ENCODE results near the gene TOLLIP. TPM values are rescaled to one million over a fixed set of nuclear protein-coding genes. Genes with fewer than 3 reads are reported as not detected.

TOLLIP gene
- total and polyA plus RNA-seq, 2 of the 8 experiments (the other 6 are each of a cell fraction or from before 2014, with no cell fraction given): 23.7 to 34.7 TPM

DNA sequence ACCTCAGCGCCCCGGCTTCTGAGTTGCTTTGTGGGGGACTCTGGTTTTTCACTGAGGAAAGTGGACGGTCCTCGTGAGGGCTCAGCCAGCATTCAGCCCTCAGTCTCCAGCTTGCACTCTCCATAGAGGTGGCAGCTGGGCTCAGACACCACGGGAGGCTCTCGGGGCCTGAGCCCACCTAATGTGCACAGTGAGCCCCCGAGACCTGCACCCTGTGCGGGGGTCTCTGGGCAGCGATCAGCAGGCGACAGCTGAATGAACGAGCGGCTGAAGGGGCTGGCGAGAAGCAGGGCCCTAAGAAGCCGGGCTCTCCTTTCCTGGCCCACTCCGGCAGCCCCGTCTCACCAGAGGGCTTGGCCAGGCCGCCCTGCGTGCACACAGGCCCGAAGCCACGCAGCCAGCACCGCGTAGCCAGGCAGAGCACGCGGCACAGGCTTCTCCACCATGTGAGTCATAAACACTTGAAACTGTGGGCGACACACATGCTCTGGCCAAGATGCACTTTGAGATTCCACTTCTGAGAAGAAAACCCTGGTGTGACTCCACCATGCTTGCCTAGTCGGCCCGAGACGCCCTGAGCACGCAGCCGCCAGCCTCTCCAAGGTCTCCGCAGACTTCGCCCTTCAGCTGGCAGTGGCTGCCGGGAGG lies 28.0 kb downstream of the TOLLIP start (continued):
- TF ChIP-seq CBX8 (IDR thresholded peaks at IDR 0.05; ENCODE audit: borderline replicate concordance, low read depth, low read length) (no peak), POU5F1 (IDR thresholded peaks at IDR 0.05; ENCODE audit: low read depth, low read length) (no peak), CHD2 (IDR thresholded peaks at IDR 0.05; ENCODE audit: low read length) (no peak)
- TF ChIP-seq, protein P1, sequence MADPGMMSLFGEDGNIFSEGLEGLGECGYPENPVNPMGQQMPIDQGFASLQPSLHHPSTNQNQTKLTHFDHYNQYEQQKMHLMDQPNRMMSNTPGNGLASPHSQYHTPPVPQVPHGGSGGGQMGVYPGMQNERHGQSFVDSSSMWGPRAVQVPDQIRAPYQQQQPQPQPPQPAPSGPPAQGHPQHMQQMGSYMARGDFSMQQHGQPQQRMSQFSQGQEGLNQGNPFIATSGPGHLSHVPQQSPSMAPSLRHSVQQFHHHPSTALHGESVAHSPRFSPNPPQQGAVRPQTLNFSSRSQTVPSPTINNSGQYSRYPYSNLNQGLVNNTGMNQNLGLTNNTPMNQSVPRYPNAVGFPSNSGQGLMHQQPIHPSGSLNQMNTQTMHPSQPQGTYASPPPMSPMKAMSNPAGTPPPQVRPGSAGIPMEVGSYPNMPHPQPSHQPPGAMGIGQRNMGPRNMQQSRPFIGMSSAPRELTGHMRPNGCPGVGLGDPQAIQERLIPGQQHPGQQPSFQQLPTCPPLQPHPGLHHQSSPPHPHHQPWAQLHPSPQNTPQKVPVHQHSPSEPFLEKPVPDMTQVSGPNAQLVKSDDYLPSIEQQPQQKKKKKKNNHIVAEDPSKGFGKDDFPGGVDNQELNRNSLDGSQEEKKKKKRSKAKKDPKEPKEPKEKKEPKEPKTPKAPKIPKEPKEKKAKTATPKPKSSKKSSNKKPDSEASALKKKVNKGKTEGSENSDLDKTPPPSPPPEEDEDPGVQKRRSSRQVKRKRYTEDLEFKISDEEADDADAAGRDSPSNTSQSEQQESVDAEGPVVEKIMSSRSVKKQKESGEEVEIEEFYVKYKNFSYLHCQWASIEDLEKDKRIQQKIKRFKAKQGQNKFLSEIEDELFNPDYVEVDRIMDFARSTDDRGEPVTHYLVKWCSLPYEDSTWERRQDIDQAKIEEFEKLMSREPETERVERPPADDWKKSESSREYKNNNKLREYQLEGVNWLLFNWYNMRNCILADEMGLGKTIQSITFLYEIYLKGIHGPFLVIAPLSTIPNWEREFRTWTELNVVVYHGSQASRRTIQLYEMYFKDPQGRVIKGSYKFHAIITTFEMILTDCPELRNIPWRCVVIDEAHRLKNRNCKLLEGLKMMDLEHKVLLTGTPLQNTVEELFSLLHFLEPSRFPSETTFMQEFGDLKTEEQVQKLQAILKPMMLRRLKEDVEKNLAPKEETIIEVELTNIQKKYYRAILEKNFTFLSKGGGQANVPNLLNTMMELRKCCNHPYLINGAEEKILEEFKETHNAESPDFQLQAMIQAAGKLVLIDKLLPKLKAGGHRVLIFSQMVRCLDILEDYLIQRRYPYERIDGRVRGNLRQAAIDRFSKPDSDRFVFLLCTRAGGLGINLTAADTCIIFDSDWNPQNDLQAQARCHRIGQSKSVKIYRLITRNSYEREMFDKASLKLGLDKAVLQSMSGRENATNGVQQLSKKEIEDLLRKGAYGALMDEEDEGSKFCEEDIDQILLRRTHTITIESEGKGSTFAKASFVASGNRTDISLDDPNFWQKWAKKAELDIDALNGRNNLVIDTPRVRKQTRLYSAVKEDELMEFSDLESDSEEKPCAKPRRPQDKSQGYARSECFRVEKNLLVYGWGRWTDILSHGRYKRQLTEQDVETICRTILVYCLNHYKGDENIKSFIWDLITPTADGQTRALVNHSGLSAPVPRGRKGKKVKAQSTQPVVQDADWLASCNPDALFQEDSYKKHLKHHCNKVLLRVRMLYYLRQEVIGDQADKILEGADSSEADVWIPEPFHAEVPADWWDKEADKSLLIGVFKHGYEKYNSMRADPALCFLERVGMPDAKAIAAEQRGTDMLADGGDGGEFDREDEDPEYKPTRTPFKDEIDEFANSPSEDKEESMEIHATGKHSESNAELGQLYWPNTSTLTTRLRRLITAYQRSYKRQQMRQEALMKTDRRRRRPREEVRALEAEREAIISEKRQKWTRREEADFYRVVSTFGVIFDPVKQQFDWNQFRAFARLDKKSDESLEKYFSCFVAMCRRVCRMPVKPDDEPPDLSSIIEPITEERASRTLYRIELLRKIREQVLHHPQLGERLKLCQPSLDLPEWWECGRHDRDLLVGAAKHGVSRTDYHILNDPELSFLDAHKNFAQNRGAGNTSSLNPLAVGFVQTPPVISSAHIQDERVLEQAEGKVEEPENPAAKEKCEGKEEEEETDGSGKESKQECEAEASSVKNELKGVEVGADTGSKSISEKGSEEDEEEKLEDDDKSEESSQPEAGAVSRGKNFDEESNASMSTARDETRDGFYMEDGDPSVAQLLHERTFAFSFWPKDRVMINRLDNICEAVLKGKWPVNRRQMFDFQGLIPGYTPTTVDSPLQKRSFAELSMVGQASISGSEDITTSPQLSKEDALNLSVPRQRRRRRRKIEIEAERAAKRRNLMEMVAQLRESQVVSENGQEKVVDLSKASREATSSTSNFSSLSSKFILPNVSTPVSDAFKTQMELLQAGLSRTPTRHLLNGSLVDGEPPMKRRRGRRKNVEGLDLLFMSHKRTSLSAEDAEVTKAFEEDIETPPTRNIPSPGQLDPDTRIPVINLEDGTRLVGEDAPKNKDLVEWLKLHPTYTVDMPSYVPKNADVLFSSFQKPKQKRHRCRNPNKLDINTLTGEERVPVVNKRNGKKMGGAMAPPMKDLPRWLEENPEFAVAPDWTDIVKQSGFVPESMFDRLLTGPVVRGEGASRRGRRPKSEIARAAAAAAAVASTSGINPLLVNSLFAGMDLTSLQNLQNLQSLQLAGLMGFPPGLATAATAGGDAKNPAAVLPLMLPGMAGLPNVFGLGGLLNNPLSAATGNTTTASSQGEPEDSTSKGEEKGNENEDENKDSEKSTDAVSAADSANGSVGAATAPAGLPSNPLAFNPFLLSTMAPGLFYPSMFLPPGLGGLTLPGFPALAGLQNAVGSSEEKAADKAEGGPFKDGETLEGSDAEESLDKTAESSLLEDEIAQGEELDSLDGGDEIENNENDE (IDR thresholded peaks at IDR 0.05; ENCODE audit: insufficient replicate concordance, low read length): no peak
